NCI-H524 treated with DMSO at 0.1 percent for 48 hours (cell line): Measurements from ENCODE around the gene AMN.
"Not testable (repeated sequence)": the region's sequence is repeated elsewhere in the genome, so short reads cannot be mapped to it uniquely, and the experiment has no call there.

Experiments used
- DNase-seq: peaks from one replicate; lab custom pipeline; 2025; lab: John Stamatoyannopoulos, UW

AMN gene

DNA sequence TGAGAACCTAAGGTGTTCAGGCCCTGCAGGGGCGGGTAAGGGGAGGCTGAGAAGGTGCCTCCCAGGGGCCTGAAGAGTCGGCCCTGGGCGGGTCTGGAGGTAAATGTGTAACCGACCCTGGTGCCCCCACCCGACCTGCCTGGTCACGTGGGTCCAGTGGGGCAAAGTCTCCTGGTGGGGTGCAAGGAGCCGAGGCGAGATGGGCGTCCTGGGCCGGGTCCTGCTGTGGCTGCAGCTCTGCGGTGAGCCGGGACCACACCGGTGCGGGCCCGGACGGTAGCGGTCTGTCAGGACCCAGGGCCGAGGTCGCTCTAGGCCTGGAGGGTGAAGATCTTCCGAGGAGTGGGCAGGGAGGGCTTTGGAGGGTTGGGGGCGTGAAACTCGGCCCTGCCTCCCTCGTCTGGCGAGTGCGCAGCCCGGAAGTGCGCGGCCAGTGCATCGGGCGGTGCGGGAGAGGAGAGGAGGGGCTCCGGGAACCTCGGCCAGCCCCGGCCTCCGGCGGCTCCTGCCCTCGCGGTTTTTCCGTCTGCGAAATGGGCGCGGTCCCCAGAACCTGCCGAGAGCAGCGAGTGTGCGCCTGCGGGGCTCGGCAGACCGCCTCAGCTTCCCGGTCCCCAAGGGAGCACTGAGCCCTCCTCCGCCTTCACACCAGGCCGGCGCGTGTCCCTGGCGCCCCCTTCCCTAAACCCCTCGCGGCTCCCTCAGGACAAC lies at the start of gene AMN:
TSS of gene AMN (plus strand) at position 174 of the 711 bp plus-strand sequence. CDS start at position 200, 26 bp downstream.
- no peak for DNase-seq

DNA sequence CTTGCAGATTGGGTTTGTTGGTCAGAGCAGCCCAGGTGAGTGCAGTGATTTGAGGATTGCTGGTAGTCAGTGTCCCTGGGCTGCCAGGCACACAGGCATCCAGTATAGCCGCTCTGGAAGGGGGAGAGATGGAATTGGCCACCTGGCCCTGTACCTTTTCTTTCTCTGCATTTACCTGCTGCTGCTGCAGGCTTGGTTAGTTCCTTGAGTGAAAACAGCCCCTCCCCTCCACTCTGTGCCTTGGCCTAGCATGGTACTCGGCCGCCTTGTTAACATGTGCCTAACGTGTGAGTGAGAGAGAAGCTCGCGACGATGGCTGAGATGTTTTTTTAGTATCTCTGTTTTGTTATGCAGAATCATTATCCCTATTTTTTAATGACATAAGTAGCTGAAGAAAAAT lies 49.3 kb upstream of the AMN start:
- no peak for DNase-seq

DNA sequence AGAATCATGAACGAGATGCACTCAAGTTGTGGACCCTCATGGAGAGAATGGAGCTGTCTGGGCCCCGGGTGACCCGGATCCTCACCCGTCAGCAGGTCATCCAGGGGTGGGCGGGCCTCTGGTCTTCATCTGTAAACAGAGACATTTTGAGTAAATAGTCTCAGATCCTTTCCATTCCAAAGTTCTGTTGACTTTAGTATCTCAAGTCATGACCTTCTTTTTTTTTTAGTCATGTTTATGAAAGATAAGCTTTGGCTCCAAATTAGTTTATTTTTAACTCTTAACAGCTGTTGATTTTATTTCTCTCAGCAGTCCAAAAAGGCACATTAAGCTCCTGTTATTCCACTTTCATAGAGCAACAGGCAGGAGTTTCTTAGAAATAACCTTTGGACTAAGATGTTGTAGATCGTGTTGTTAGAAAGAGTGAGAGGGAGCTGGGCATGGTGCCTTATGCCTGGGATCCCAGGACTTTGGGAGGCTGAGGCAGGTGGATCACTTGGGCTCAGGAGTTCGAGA lies 48.9 kb upstream of the AMN start:
- DNase-seq = no peak

DNA sequence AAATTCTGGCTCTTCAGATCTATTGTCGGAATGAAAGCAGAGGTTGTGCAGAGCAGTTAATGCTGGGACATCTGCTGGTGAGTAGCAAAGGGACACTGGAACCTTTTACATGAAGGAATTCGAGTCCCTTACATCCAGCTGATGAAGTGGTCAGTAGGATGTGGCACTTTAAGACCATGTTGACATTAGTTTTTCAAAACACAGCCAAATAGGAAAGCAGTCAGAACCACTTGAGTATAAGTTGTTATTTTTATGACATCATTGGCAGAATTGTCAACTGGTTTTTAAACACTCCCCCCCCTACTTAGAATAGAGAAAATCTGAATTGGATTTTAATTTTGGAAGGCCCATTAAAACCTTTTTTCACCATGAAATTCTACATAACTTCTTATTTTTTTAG lies 46.8 kb upstream of the AMN start:
- DNase-seq = no peak

DNA sequence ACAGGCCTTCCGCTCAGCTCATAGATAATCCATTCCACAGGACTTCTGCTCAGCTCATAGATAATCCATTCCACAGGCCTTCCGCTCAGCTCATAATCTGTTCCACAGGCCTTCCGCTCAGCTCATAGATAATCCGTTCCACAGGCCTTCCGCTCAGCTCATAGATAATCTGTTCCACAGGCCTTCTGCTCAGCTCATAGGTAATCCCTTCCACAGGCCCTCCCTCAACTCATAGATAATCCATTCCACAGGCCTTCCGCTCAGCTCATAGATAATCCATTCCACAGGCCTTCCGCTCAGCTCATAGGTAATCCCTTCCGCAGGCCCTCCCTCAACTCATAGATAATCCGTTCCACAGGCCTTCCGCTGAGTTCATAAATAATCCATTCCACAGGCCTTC lies 45.0 kb upstream of the AMN start:
- not testable (repeated sequence) for DNase-seq

DNA sequence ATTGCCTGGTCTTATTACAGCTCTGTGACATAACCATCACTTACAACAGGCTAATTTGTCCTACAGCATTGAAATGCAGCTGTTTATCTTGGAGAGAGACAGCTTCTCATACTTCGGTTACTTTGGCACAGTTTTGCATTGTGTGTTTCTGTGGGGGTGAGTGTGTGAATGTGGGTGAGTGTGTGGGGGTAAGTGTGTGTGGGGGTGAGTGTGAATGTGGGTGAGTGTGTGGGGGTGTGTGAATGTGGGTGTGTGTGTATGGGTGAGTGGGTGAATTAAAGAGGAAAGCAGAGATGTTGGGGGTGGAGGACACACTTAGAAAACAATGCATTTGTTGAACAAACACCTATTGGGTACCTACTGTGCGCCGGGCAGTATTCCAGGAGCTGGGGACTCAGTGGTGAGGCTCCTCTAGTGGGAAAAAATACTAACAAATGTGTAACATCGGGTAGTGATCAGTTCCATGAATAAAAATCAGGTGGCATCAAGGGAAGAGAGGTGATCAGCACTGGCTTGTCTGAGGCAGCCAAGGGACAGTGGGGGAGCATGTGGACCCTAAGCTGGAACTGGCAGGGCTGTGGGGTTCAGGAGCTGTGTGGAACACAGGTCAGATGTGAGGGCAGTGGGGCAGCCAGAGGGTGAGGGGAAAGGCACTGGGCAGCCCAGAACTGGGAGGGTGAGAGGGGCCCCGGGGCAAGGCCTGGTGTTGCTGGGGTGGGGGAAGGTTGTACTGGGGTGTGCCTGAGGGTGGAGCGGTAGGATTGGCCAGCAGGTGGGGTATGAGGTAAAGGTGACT lies 44.1 kb upstream of the AMN start:
- DNase-seq = no peak

DNA sequence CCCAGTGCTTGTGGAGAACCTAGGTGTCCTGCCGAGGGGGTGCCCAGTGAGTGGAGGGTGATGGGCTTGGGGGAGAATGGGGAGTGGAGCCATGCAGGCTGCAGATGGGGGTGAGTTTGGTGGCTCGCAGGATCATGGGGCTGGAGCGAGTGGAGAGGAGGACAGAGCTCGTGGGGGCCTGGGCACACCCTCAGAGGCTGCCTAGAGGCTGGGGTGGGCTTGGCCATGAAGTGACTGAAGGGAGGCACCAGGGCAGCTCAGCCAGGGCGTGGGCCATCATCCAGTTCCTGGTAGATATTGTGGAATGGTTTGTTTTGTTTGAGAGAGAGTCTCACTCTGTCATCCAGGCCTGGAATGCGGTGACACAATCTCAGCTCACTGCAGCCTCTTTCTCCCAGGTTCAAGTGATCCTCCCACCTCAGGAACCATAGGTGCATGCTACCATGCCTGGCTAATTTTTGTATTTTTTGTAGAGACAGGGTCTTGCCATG lies 43.4 kb upstream of the AMN start:
- DNase-seq = no peak

DNA sequence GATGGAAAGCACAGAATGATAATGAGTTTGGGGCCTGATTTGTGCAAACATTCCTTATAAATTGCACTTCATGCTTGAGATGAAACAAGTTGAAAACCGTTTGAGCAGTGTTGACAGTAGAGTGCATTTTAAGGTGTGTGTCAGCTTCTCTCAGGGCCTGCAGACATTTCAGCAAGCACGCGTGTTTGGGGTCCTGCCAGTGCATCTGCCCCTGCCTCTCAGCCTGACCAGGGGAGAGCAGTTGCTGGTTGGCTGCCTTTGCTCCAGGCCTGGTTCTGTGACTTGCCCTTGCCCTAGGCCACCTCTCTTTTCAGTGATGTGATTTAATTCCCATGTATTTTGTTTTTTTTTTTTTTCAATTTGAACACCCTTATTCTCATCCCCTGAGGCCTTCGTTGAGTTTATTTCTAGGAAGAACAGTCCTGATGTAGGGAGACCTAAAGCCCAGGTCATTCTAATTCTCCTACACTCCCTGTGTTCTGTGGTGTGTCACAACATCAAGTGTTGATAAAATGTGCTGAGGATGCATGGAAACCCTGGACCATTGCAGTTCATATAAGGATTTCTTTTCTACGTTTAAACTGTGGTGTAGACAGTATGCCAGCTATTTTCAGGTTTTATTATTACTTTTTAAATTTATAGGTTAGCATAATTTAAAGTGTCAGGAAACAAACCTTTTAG lies 40.1 kb upstream of the AMN start:
- no peak for DNase-seq

DNA sequence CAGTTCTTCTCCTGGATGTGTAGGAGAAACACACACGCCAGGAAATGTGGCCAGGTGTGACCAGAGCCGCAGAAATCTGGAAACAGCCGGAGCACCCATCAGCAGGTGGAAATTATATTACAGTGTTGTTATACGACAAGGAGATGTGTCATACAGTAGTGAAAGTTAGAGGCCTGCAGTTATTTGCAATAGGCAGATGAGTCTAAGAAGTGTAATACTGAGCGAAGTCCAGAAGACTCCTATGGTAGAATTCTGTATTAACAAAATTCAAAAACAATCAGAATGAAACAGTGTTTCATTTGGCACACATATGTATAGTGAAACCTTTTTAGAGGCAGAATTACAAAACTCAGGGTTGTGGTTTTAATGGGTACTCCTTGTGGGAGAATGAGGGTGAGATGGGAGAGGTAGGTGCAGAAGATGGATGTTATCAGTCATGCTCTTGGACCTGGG lies 39.3 kb upstream of the AMN start:
- DNase-seq = no peak

DNA sequence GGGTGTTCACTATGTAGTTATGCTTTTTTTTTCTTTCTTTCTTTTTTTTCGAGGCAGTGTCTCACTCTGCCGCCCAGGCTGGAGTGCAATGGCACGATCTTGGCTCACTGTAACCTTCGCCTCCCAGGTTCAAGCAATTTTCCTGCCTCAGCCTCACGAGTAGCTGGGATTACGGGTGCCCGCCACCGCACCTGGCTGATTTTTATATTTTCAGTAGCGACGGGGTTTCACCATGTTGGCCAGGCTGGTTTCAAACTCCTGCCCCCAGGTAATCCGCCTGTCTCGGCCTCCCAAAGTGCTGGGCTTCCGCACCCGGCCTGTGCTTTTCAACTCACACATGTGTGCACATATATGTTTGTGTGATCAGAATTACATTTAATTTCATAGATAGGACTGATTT lies 38.9 kb upstream of the AMN start:
- no peak for DNase-seq

DNA sequence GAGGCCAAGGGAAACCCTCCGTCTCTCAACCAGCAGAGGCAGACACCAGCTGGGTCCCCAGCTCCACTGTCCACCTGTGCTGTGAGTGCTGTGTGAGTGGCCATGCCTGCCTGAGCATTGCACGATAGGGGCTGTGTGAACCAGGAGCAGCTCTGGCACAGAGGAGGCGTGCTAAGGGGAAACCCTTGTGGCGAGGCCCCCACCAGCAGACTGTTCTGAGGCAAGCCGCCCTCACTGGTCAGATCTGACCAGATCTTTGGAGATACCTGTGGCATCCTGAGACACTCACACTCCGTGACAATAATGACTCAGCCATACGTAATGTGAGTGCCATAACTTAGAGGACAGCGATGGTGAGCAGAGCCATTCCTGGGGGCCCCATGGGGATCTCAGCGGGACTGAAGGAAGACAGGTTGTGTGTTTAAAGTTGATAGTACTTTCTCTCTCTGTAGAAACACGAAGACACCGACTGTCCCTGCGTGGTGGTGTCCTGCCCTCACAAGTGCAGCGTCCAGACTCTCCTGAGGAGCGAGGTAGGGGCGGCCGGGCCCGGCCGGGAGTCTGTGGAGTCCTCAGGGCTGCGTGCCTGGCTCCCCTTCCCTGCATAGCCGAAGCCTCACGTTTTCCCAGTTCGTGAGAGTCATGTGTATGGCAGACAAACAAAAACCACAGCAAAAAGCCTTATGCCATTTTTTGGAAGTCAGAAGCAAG lies 36.6 kb upstream of the AMN start:
- DNase-seq = no peak

DNA sequence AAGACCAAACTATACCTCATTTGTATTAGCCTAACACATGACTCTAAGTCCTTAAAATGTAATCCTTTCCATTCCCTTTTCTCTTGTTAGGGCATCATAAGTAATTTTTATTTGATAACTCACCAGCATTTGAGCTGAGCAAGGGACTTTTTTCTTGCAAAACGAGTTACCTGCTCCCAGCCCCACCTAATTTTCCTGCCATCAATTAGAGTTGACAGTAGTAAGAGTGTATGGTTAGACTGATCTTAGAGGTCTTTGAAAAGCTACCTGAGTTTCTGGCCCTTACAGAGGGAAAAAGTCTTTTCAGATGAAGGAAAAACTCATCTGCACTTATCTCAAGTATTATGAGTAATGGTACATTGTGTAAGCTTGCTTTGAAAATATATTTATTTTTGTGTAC lies 33.7 kb upstream of the AMN start:
- no peak for DNase-seq

DNA sequence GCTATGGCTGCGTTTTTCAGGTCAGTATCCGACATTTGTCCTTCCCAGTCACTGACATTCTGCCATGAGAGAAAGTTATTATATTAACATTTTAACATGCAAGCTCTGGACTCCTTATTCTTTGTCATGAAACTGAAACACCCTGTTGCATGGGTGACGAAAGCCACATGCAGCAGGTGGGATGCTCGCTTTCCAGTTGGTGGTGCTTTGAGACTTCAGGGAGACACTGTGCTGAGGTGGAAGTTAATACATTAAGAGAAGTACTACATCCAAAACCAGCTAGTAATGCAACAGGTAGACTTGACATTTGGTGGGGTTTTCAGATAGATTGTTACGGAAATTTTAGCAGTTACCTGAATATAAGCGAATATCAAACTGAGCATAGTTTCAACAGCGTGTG lies 32.8 kb upstream of the AMN start:
- no peak for DNase-seq

DNA sequence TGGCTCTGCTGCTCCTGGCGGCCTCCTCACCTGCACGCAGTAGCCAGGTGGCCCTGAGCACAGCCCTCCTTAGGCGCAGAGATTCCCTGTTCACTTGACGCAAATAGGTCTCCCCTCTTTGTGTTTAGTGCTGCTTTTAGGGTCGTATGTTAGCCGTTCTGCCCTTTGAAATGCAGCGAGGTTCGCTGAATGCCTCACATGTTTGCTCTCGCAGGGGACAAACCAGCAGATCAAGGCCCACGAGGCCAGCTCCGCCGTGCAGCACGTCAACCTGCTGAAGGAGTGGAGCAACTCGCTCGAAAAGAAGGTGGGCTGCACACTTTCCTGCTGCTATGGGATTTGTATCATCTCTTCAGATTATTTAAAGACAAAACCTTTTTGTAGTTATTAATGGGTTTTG lies 31.4 kb upstream of the AMN start:
- DNase-seq = no peak

DNA sequence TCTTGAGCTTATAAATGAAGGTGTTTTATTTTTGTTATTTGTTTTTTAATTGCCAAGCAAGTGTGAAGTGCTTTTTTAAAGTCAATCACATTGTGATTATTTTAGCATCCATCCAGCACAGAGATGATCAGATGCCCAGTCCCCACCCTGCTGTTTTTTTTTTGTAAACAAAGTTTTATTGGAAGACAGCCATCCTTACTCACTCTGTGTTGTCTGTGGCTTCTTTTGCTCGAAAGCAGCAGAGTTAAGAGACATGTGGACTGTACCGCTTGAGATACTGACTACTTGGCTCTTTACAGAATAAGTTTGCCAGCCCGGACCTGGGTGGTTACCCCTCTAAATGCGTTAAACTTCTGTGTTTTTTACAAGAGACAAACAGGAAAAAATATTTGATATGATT lies 30.9 kb upstream of the AMN start:
- no peak for DNase-seq

DNA sequence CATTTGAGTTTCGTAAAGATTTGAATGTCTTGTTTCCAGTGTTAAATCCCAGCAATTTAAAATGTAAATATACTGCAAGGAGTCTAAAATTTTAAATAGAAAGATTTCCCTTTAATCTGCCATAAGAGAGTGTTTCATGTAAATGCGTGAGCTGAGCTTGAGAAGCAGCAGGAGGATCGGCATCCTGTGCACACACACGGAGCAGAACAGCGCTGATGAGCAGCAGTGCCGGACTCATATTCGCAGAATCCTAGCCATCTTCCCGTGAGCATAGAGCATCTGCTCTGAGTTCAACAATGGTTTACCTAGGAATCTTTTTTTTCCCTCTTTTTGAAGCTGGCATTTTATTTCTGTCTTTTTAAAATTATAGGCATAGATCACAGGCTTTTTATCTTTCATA lies 29.8 kb upstream of the AMN start:
- no peak for DNase-seq

DNA sequence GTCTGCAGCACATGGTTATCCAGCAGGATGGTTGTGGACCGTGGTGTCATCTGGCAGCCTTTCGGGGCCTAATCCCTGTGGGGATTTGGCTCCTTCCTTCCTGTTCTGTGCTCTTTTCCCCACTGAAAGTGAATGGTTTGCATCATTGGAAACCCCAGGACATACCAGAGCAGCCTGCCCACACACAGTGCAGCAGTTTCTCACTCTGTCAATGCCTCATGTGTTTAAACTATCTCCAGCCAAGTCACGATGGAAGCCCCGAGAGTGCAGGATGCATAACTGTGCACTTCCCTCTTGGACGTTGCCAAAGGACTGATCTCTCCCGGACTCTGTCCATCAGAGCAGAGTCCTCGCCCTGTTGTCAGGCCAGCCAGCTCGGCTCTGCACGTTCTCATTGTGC lies 29.0 kb upstream of the AMN start:
- DNase-seq = no peak

DNA sequence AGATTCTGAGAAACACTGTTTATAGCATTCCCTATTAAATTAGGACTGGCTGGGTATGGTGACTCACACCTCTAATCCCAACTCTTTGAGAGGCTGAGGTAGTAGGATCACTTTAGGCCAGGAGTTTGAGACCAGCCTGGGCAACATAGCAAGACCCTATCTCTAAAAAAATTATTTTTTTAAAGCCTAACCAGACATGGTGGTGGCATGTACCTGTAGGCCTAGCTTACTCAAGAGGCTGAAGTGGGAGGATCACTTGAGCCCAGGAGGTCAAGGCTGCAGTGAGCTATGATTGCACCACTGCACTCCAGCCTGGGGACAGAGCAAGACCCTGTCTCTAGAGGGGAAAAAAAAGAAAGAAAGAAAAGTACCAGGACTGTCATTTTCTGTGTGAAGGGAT lies 25.7 kb upstream of the AMN start:
- not testable (repeated sequence) for DNase-seq

DNA sequence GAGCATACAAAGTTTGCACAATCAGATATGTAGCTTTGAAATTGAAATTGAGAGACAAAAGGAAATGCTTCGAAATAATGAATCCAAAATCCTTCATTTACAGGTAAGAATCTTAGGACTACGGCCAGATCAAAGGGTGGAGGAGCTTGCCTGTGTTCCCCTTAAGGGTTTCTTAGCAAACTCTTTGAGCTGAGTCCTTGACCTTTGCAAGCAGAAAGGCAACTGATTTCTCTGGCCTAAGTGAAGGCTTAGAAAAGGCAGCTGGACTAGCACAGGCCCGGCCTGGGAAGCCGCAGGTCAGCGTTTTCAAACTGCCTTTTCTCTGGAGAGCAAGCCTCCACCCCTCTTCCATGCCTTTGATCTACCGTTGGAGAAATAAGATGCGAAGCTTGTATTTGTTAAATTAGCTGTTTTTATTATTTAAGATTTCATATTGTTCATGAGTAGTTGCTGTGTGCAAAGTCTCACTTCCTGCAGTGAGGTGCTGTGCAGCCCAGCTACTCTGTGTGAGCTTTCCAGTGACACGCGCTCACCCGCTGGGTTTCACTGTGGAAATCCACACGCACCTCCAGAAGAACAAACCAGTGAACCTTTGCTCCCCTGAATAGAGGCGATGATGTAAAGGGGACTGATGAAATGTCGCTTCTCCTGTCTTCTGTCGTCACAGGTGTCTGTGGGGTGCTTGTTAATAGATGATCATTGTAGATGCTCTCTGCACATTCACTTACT lies 25.0 kb upstream of the AMN start:
- DNase-seq = no peak

DNA sequence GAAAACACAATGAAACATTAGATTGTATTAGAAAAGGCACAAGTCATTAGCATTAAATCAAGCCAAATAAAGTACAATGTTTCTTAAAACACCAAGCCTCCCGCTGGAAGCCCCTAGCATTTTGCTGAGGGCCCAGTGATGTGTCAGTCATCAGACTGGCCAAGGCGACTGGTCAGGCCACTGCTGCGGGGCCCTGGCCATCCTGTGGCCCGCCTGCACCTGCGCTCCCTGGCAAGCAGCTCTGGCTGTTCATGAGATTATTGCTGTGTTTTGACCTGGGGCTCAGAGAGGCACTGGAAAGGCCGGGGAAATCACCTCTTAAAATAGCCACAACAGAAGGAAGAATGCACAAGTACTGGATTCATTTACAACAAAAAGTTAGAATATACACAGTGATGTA lies 24.2 kb upstream of the AMN start:
- no peak for DNase-seq

DNA sequence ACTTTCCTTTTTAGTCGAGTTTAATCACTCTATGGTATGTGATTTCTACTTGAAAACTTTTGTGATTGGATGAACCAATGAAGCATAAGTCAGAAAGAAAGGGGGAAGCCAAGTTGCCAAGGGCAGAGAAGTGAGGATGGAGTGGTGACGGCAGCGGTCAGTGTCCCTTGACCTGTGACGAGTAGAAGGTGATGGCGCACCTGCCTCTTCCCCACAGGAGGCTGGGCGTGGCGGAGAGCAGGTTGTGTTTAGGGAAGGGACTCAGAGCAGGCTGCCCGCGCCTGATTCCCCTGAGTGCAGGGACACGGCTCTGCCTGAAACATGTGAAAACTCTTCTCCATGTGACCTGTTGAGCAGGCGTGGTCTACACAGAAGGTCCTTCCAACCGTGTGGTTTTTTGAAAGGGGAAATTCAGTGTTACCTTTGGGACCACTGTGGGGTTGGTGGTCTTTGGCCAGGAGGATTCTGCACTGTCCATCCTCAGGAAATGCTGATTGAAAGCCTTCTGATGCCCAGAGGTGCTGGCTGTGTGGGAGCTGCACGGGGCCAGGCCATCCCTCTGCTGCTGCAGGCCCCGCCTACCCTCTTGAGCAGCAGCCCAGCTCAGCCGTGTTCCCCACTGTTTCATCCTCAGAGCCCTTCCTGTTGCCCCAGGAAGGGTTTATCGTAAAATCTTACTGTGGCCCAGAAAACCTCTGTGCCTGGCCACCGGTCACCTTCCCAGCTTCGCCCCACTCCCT lies 23.5 kb upstream of the AMN start:
- no peak for DNase-seq
